ENCODE results near the gene DPF3. TPM values are rescaled to one million over a fixed set of nuclear protein-coding genes. Genes with fewer than 3 reads are reported as not detected.

Gene DPF3
- polyA plus RNA-seq, 1 experiment = 15.8 TPM

GRCh38 chr14:72610096-72610830 is 283.6 kb downstream of the DPF3 start:
- Histone ChIP-seq H3K27me3 (ENCODE audit: control insufficient read depth, insufficient read depth, low read length) (no peaks in the 10 kb centered on the region), H3K27ac (ENCODE audit: low read depth, low read length) (peak overlapping the region; percentile 100), H3K4me3 (ENCODE audit: low read depth, low read length) (no peak overlapping the region), H3K9me3 (ENCODE audit: control insufficient read depth, insufficient read depth, low read length) (no peaks in the 10 kb centered on the region)
- CTCF ChIA-PET = no interaction called here
- POLR2A ChIA-PET = no interaction called here
- no peak for TF ChIP-seq CTCF (IDR thresholded peaks at IDR 0.05; ENCODE audit: low read depth, low read length)
- DNase-seq (ENCODE audit: low read depth, low spot score) = no peak

GRCh38 chr14:72609205-72609916 is 284.5 kb downstream of the DPF3 start:
- Histone ChIP-seq H3K4me3 (ENCODE audit: low read depth, low read length) (no peak overlapping the region), H3K27ac (ENCODE audit: low read depth, low read length) (peak overlapping the region; percentile 100), H3K9me3 (ENCODE audit: control insufficient read depth, insufficient read depth, low read length) (no peaks in the 10 kb centered on the region), H3K27me3 (ENCODE audit: control insufficient read depth, insufficient read depth, low read length) (no peaks in the 10 kb centered on the region)
- CTCF ChIA-PET = no interaction called here
- POLR2A ChIA-PET = interaction anchor here (0.9 to 1.9 kb wide), 5 partner anchors 27 to 136 kb away, joined by 3 to 7 read pairs (median 5); no protein-coding TSS in a partner anchor
- TF ChIP-seq CTCF (IDR thresholded peaks at IDR 0.05; ENCODE audit: low read depth, low read length) = no peak
- no peak for DNase-seq (ENCODE audit: low read depth, low spot score)

GRCh38 chr14:72608391-72609204 is 285.3 kb downstream of the DPF3 start:
- H3K9me3 ChIP-seq (ENCODE audit: control insufficient read depth, insufficient read depth, low read length) = no peaks in the 10 kb centered on the region
- 0 out of 2 replicates have a peak, but pooled peaks have one; percentile 7 for TF ChIP-seq CTCF (IDR thresholded peaks at IDR 0.05; ENCODE audit: low read depth, low read length)
- peak overlapping the region; percentile 100 for H3K27ac ChIP-seq (ENCODE audit: low read depth, low read length)
- peak overlapping the region; percentile 25; the same call in 1 of the 2 replicates for H3K4me3 ChIP-seq (ENCODE audit: low read depth, low read length)
- no peaks in the 10 kb centered on the region for H3K27me3 ChIP-seq (ENCODE audit: control insufficient read depth, insufficient read depth, low read length)
- ChIA-PET POLR2A (interaction anchor here (0.6 to 1.9 kb wide), 14 partner anchors 26 to 284 kb away, joined by 3 to 7 read pairs (median 4); no protein-coding TSS in a partner anchor), CTCF (interaction anchor here (0.8 to 1.5 kb wide), 3 partner anchors 59 to 296 kb away, joined by 3 to 5 read pairs (median 4); no protein-coding TSS in a partner anchor)
- peak; percentile 88 for DNase-seq (ENCODE audit: low read depth, low spot score)

GRCh38 chr14:72607386-72608130 is 286.3 kb downstream of the DPF3 start:
- CTCF ChIA-PET = interaction anchor here (0.8 to 1.5 kb wide), 3 partner anchors 60 to 297 kb away, joined by 3 to 5 read pairs (median 4); no protein-coding TSS in a partner anchor
- POLR2A ChIA-PET = interaction anchor here (0.9 to 1.9 kb wide), 9 partner anchors 25 to 138 kb away, joined by 3 to 7 read pairs (median 4); no protein-coding TSS in a partner anchor

More at GRCh38 chr14:72607386-72608130, 286.3 kb downstream of the DPF3 start:
- Histone ChIP-seq H3K4me3 (ENCODE audit: low read depth, low read length) (no peak overlapping the region), H3K27ac (ENCODE audit: low read depth, low read length) (peak overlapping the region; percentile 100), H3K27me3 (ENCODE audit: control insufficient read depth, insufficient read depth, low read length) (no peaks in the 10 kb centered on the region), H3K9me3 (ENCODE audit: control insufficient read depth, insufficient read depth, low read length) (no peaks in the 10 kb centered on the region)
- no peak for DNase-seq (ENCODE audit: low read depth, low spot score)
- TF ChIP-seq CTCF (IDR thresholded peaks at IDR 0.05; ENCODE audit: low read depth, low read length) = no peak

All from AG04450 (cell line).